GM21786 (cell line): ENCODE data around the gene MICU1.
"Not testable (repeated sequence)": the region's sequence is repeated elsewhere in the genome, so short reads cannot be mapped to it uniquely, and the experiment has no call there.

Experiments
- ATAC-seq: cut with Tn5 transposase; IDR thresholded peaks from one replicate; pipeline ENCODE4 v1.9.1; 2021; ENCODE audit not compliant: unreplicated experiment

MICU1 gene

GRCh38 chr10:72625608-72626443 is at the start of gene MICU1:
TSS of gene MICU1 (minus strand) at chr10:72626079. CDS start at chr10:72566793, 59,286 bp downstream.
- ATAC-seq: peak; percentile 98

GRCh38 chr10:72674174-72674573 is 48.3 kb upstream of the MICU1 start:
- ATAC-seq: not testable (repeated sequence)

- no peak for ATAC-seq
Observed at GRCh38 chr10:72673280-72673679, 47.4 kb upstream of the MICU1 start.

- ATAC-seq: no peak
Observed at GRCh38 chr10:72667207-72667864, 41.5 kb upstream of the MICU1 start.

- ATAC-seq: no peak
Observed at GRCh38 chr10:72665925-72666324, 40.0 kb upstream of the MICU1 start.

- no peak for ATAC-seq
Observed at GRCh38 chr10:72663971-72664370, 38.1 kb upstream of the MICU1 start.

GRCh38 chr10:72661431-72661830 is 35.6 kb upstream of the MICU1 start:
- ATAC-seq: no peak

- no peak for ATAC-seq
Observed at GRCh38 chr10:72660220-72660619, 34.3 kb upstream of the MICU1 start.

GRCh38 chr10:72659694-72660093 is 33.8 kb upstream of the MICU1 start:
- no peak for ATAC-seq

GRCh38 chr10:72658696-72659400 is 33.0 kb upstream of the MICU1 start:
- ATAC-seq: no peak

- no peak for ATAC-seq
Observed at GRCh38 chr10:72654720-72655119, 28.8 kb upstream of the MICU1 start.

- ATAC-seq: no peak
Observed at GRCh38 chr10:72653383-72654096, 27.7 kb upstream of the MICU1 start.

GRCh38 chr10:72649291-72649690 is 23.4 kb upstream of the MICU1 start:
- ATAC-seq: no peak

GRCh38 chr10:72648301-72648700 is 22.4 kb upstream of the MICU1 start:
- no peak for ATAC-seq

- not testable (repeated sequence) for ATAC-seq
Observed at GRCh38 chr10:72646971-72647370, 21.1 kb upstream of the MICU1 start.

- ATAC-seq: no peak
Observed at GRCh38 chr10:72645263-72645858, 19.5 kb upstream of the MICU1 start.

- no peak for ATAC-seq
Observed at GRCh38 chr10:72642318-72642717, 16.4 kb upstream of the MICU1 start.

- ATAC-seq: no peak
Observed at GRCh38 chr10:72639441-72639873, 13.6 kb upstream of the MICU1 start.

GRCh38 chr10:72638586-72639440 is 12.9 kb upstream of the MICU1 start:
- ATAC-seq: no peak

- peak; percentile 68 for ATAC-seq
Observed at GRCh38 chr10:72637398-72637857, 11.5 kb upstream of the MICU1 start.
